ENCODE measurements around the gene IPO4. TPM values are rescaled to one million over a fixed set of nuclear protein-coding genes. Genes with fewer than 3 reads are reported as not detected.

The IPO4 gene
- total and polyA plus RNA-seq, 10 of the 15 experiments (the other 5 are each of a cell fraction or from before 2014, with no cell fraction given) = 7.8 to 139 (median 37.6) TPM

- in situ Hi-C loops (cut with MboI) (no loop called here), intact Hi-C loops (cut with micrococcal nuclease; ENCODE audit: unreplicated experiment) (no loop called here)
- peak overlapping the region; percentile 36 for H3K4me2 ChIP-seq (ENCODE audit: control insufficient read depth, insufficient read depth)
- no peaks in the 10 kb centered on the region; a peak in 1 of 4 replicates for H3K36me3 ChIP-seq (ENCODE audit: control insufficient read depth in 2 of 2, insufficient read depth in 2 of 2, low read length in 1 of 2)
- no peak overlapping the region for H3K4me3 ChIP-seq
- RAD21 ChIA-PET (ENCODE audit: unreplicated experiment) = no interaction called here
- no peak overlapping the region; the same call in 1 of the 2 replicates for H3K27ac ChIP-seq (ENCODE audit: control insufficient read depth, insufficient read depth)
- no peak overlapping the region for H3K9ac ChIP-seq (ENCODE audit: control insufficient read depth, insufficient read depth, low read length)
- TF ChIP-seq PBX3 (IDR thresholded peaks at IDR 0.05; ENCODE audit: insufficient replicate concordance, low read depth, low read length) (no peak), MLLT1 (IDR thresholded peaks at IDR 0.05) (0 out of 2 replicates have a peak, but pooled peaks have one; percentile 49), LARP7 (IDR thresholded peaks at IDR 0.05) (no peak)
- SMC1A ChIA-PET (ENCODE audit: uncharacterized antibody, unreplicated experiment) = interaction anchor here (0.7 to 1.1 kb wide), 2 partner anchors 11 to 22 kb away, joined by 3 read pairs; no protein-coding TSS in a partner anchor
- H3K9me3 ChIP-seq (replicated peaks; ENCODE audit: control insufficient read depth, insufficient read depth, low read length) = peaks cover 5% of the 10 kb centered on the region
- H4K20me1 ChIP-seq (ENCODE audit: control insufficient read depth, insufficient read depth) = no peaks in the 10 kb centered on the region
- DNase-seq (ENCODE audit: low read depth, low spot score) (no peak), FAIRE-seq (no peak), ATAC-seq (no peak)
- WGBS (ENCODE audit: insufficient coverage, insufficient replicate concordance, low lambda C conversion rate, missing lambda C conversion rate) = 64% methylated on average over 7 of the region's 7 CpGs
- H2AFZ ChIP-seq (ENCODE audit: control insufficient read depth, low read depth, low read length) = no peak overlapping the region
- H3K27me3 ChIP-seq (replicated peaks in 1 of 2; ENCODE audit: control insufficient read depth in 2 of 2, insufficient read depth in 2 of 2, low read length in 1 of 2) = no peaks in the 10 kb centered on the region
- CTCF ChIA-PET = interaction anchor here (1.4 to 1.5 kb wide), 2 partner anchors 17 to 109 kb away, joined by 4 to 6 read pairs; partner anchors contain the start of genes CIDEB and MDP1
- POLR2A ChIA-PET = interaction anchor here (0.6 to 1.9 kb wide), 9 partner anchors 10 to 221 kb away, joined by 3 to 11 read pairs (median 4); partner anchors contain the start of gene IRF9
- H3K4me1 ChIP-seq (ENCODE audit: control insufficient read depth, insufficient read depth, low read length) = peaks cover 15% of the 10 kb centered on the region
- H3K79me2 ChIP-seq (ENCODE audit: control insufficient read depth, insufficient read depth, low read length) = peaks cover 44% of the 10 kb centered on the region
- BruUV-seq (replicated peaks) = no TSS peak
These were observed 10.4 kb upstream of the IPO4 start for GRCh38 chr14:24198814-24199524.

Measured in GM12878 (cell line).